ENCODE results near the gene ITLN1. TPM values are rescaled to one million over a fixed set of nuclear protein-coding genes. Genes with fewer than 3 reads are reported as not detected.
"Not testable (repeated sequence)": the region's sequence is repeated elsewhere in the genome, so short reads cannot be mapped to it uniquely, and the experiment has no call there.

The ITLN1 gene
- total and polyA plus RNA-seq, 12 donors: 0.54 to 102 (median 2.9) TPM; not detected in 2

DNA sequence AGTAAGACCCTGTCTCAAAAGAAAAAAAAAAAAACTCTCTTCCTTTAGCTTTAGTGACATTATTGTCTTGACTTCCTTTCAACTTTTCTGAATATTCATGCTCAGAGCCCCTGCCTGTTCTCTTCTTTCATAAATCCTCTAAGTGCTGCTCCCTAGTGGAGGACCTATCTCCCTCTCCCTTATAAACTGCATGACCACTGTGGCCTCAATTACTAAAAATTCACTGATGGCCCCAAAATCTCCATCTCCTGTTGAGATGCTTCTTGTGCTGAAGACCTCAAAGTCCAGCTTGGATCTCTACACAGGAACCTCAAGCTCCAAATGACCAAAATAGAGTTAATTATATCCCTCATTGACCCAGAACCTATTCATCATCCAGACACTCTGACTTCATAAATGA is 7.8 kb downstream of the ITLN1 start:
- H3K4me3 ChIP-seq: no peak overlapping the region
- H3K36me3 ChIP-seq: no peaks in the 10 kb centered on the region
- intact Hi-C loops (cut with DNase I): no loop called here
- peaks cover 0 to 29% (median 0%) of the 10 kb centered on the region in 9 donors for H3K4me1 ChIP-seq
- TF ChIP-seq, protein P1, sequence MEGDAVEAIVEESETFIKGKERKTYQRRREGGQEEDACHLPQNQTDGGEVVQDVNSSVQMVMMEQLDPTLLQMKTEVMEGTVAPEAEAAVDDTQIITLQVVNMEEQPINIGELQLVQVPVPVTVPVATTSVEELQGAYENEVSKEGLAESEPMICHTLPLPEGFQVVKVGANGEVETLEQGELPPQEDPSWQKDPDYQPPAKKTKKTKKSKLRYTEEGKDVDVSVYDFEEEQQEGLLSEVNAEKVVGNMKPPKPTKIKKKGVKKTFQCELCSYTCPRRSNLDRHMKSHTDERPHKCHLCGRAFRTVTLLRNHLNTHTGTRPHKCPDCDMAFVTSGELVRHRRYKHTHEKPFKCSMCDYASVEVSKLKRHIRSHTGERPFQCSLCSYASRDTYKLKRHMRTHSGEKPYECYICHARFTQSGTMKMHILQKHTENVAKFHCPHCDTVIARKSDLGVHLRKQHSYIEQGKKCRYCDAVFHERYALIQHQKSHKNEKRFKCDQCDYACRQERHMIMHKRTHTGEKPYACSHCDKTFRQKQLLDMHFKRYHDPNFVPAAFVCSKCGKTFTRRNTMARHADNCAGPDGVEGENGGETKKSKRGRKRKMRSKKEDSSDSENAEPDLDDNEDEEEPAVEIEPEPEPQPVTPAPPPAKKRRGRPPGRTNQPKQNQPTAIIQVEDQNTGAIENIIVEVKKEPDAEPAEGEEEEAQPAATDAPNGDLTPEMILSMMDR (IDR thresholded peaks at IDR 0.05): peak in 2 of 9 donors; percentile 16 to 31
- H3K27ac ChIP-seq: no peak overlapping the region
- DNase-seq: no peak
- ATAC-seq: no peak
- H3K27me3 ChIP-seq: peaks cover 0 to 17% (median 3%) of the 10 kb centered on the region in 7 donors
- no peaks in the 10 kb centered on the region for H3K9me3 ChIP-seq

DNA sequence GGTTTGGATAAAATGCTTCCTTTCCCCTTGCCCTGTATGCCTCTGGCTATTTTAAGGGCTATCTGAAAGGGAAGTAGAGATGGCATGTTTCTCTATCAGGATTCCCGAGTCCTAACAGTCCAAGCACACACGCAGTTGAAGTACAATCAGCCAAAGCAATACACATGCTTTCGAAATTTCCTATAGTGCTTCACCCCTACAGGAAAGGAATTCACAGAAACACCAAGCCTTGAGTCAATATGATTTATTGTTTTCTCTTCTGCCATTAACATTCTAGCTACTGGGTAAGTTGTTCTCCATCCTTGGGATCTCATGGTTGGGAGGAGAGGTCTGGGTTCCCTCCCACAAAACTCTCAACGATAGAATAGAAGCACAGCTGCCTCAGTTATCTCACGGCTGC is 8.7 kb downstream of the ITLN1 start:
- TF ChIP-seq, protein P1 (IDR thresholded peaks at IDR 0.05): no peak
- WGBS, 2 donors: 45 to 50% methylated on average over 5 of the region's 5 CpGs

DNA sequence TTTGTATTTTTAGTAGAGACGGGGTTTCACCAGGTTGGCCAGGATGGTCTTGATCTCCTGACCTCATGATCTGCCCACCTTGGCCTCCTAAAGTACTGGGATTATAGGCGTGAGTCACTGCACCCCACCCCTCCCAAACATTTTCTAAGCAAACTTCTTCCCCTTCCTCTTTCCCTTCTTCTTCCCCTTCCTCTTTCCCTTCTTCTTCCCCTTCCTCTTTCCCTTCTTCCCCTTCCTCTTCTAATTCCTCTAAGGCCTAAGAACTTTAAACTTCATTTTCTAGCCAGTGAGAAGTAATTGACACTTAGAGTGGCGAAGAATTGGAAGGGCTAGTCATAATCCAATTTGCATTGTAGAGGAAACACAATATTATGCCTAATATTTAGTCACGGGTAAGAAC is 9.4 kb downstream of the ITLN1 start:
- DNase-seq; intact Hi-C loops (cut with DNase I); H3K27ac ChIP-seq; H3K9me3 ChIP-seq; H3K36me3 ChIP-seq; ATAC-seq; H3K4me3 ChIP-seq: not testable (repeated sequence)
- WGBS, 2 donors: 68 to 85% methylated on average over 4 of the region's 4 CpGs
- H3K27me3 ChIP-seq: peaks cover 0 to 17% (median 3%) of the 10 kb centered on the region in 7 donors
- peaks cover 0 to 27% (median 0%) of the 10 kb centered on the region in 9 donors for H3K4me1 ChIP-seq

More for the DNA sequence above, 8.7 kb downstream of the ITLN1 start:
- H3K9me3 ChIP-seq: no peaks in the 10 kb centered on the region
- DNase-seq (no peak), ATAC-seq (no peak)
- no peaks in the 10 kb centered on the region for H3K36me3 ChIP-seq
- peaks cover 0 to 29% (median 0%) of the 10 kb centered on the region in 9 donors for H3K4me1 ChIP-seq
- H3K4me3 ChIP-seq: no peak overlapping the region
- intact Hi-C loops (cut with DNase I): no loop called here
- peaks cover 0 to 17% (median 3%) of the 10 kb centered on the region in 7 donors for H3K27me3 ChIP-seq
- no peak overlapping the region for H3K27ac ChIP-seq

DNA sequence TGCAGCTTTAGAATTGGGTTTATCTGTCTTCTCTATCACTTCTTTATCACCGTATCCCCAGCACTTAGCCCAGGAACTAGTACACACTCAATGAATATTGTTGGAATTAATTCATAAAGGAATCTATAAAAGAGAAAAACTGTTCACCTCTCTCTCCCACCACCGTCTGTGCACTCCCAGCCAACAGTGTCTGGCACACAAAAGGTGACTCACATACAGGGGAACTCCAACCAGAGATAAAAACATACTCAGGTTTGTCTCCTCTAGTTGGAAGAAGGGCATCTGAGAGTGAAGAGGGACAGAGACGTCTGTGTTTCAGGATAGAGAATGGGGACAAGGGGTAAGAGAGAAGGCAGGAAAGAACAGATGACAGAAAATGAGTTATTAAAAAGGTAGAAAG is 10.0 kb downstream of the ITLN1 start:
- H3K27ac ChIP-seq: no peak overlapping the region
- no peak for DNase-seq
- 51 to 68% methylated on average over 3 of the region's 3 CpGs for WGBS, 2 donors
- peaks cover 0 to 17% (median 3%) of the 10 kb centered on the region in 7 donors for H3K27me3 ChIP-seq
- H3K4me3 ChIP-seq: no peak overlapping the region
- H3K36me3 ChIP-seq: no peaks in the 10 kb centered on the region
- TF ChIP-seq, protein P1 (IDR thresholded peaks at IDR 0.05): no peak
- intact Hi-C loops (cut with DNase I): no loop called here
- no peak for ATAC-seq
- H3K9me3 ChIP-seq: no peaks in the 10 kb centered on the region
- peaks cover 0 to 22% (median 0%) of the 10 kb centered on the region in 9 donors for H3K4me1 ChIP-seq

DNA sequence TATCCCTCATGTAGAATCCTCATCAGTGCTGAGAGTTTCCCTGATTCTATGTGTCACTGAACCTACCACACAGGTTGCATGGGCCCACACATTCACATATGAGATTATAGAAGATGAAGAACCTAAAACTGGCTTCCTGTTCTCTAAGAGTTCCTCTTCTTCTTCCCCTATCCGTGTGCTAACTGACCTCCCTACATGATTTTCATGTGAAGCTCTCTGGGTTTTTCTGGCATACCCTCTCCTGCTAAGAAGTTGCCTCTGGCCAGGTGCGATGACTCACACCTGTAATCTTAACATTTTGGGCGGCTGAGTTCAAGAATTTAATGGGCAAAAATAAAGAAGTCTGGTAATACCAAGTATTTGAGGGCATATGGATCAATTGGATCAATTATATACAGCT is 16.8 kb downstream of the ITLN1 start:
- Histone ChIP-seq H3K27ac (no peak overlapping the region), H3K36me3 (no peaks in the 10 kb centered on the region), H3K4me1 (peaks cover 0 to 20% (median 0%) of the 10 kb centered on the region in 9 donors), H3K9me3 (no peaks in the 10 kb centered on the region), H3K4me3 (no peak overlapping the region), H3K27me3 (peaks cover 0 to 6% (median 0%) of the 10 kb centered on the region in 7 donors)
- no peak for DNase-seq
- TF ChIP-seq, protein P1 (IDR thresholded peaks at IDR 0.05): no peak
- intact Hi-C loops (cut with DNase I): no loop called here
- no peak for ATAC-seq
- WGBS, 2 donors: 71 to 88% methylated on average over 3 of the region's 3 CpGs

DNA sequence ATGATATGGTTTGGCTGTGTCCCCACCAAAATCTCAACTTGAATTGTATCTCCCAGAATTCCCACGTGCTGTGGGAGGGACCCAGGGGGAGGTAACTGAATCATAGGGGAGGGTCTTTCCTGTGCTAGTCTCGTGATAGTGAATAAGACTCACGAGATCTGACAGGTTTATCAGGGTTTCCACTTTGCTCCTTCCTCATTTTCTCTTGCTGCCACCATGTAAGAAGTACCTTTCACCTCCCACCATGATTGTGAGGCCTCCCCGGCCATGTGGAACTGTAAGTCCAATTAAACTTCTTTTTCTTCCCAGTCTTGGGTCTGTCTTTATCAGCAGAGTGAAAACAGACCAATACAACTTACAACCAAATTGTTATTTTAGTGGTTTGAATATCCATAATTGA is 17.3 kb downstream of the ITLN1 start:
- H3K36me3 ChIP-seq; ATAC-seq; DNase-seq; intact Hi-C loops (cut with DNase I); H3K4me3 ChIP-seq; H3K9me3 ChIP-seq: not testable (repeated sequence)
- Histone ChIP-seq H3K27me3 (peaks cover 0 to 11% (median 0%) of the 10 kb centered on the region in 7 donors), H3K4me1 (peaks cover 0 to 25% (median 0%) of the 10 kb centered on the region in 9 donors), H3K27ac (peak overlapping the region in 1 of 10 donors; percentile 47)
- 47% methylated on average over 4 of the region's 4 CpGs for WGBS, 2 donors

Data from heart right ventricle (tissue), 16 donors.